Body of pancreas (tissue), 4 donors: Measurements from ENCODE around the gene ZDHHC1. TPM values are rescaled to one million over a fixed set of nuclear protein-coding genes. Genes with fewer than 3 reads are reported as not detected.
A peak's percentile ranks its signal among the peaks of the same experiment; 100 is the strongest.

ENCODE experiments used
- ATAC-seq: fragments of 150-250 bp; one replicate; pipeline ENCODE4 v1.9.1; 2016
- DNase-seq, 4 donors: peaks; one replicate each; pipeline ENCODE4 v3.0.0-alpha.2; 2019
- H3K27ac ChIP-seq, 4 donors: fragments of 200-600 bp; sonication (generic); 1 replicate in 3 of 4; 2 replicates in 1 of 4; pipeline versions ENCODE4 v1.5.1 to v1.6.1; 2016 to 2019; ENCODE audit warnings: mild to moderate bottlenecking in 1 of 4, mixed read lengths in 1 of 4, moderate library complexity in 1 of 4
- H3K27me3 ChIP-seq, 2 donors: fragments of 200-600 bp; sonication (generic); one replicate each; pipeline ENCODE4 v1.6.0; 2016; ENCODE audit warnings: mild to moderate bottlenecking in 1 of 2
- H3K36me3 ChIP-seq, 2 donors: fragments of 200-600 bp; sonication (generic); replicated peaks in 1 of 2; 2 replicates each; pipeline ENCODE4 v1.5.1; 2016; ENCODE audit warnings: low read depth in 2 of 2; ENCODE audit not compliant: insufficient read depth in 1 of 2
- H3K4me1 ChIP-seq: fragments of 200-600 bp; sonication (generic); one replicate; pipeline ENCODE4 v1.6.0; 2016
- H3K4me3 ChIP-seq, 2 donors: fragments of 200-600 bp; sonication (generic); 1 replicate in 1 of 2; 2 replicates in 1 of 2; pipeline ENCODE4 v1.5.1; 2016 to 2019
- H3K9me3 ChIP-seq, 3 donors: fragments of 200-600 bp; sonication (generic); 1 replicate in 2 of 3; 2 replicates in 1 of 3; pipeline ENCODE4 v1.5.1; 2016
- CTCF ChIP-seq, 7 experiments: fragments of 450-650 bp in 4 of 7; fragments of 200-600 bp in 3 of 7; sonication (generic) in 3 of 7; IDR thresholded peaks; one replicate each; pipeline ENCODE4 v1.5.1; 2016 to 2019; ENCODE audit warnings: antibody characterized with exemption in 7 of 7
- POLR2A ChIP-seq, 3 donors: fragments of 450-650 bp; IDR thresholded peaks; one replicate each; pipeline ENCODE4 v1.6.1; 2016; ENCODE audit warnings: antibody characterized with exemption in 3 of 3, mild to moderate bottlenecking in 2 of 3
- WGBS, 2 donors: methylation state at CpG; one replicate each; pipeline ENCODE4 v1.1.5; 2017; 5-methylcytosine and 5-hydroxymethylcytosine counted together
- intact Hi-C: fragments of 100-400 bp; cut with DNase I; formaldehyde crosslinking; loops from one replicate; pipeline ENCODE4 v1.15.1; 2023
- total RNA-seq, 2 donors: library from RNA; depleted of rRNA; stranded (reverse); fragments of >200 nt; gene quantifications; one replicate each; pipeline ENCODE4 v1.1.0, GENCODE V29; 2016

ZDHHC1 gene
- total RNA-seq, 2 donors from 2014 or later = 13.0 to 57.0 TPM

- no peak for TF ChIP-seq POLR2A (IDR thresholded peaks at IDR 0.05)
- Histone ChIP-seq H3K27me3 (peaks cover 0 to 7% of the 10 kb centered on the region in 2 donors), H3K4me3 (no peak overlapping the region), H3K4me1 (peaks cover 53% of the 10 kb centered on the region), H3K27ac (peak overlapping the region in 2 of 4 donors; percentile 52 to 72), H3K9me3 (no peaks in the 10 kb centered on the region), H3K36me3 (no peaks in the 10 kb centered on the region)
- ATAC-seq = no peak
- DNase-seq = no peak
- WGBS, 2 donors = 84 to 85% methylated on average over 14 to 18 of the region's 18 CpGs
- intact Hi-C loops = no loop called here
Measured at GRCh38 chr16:67392301-67393059, 23.8 kb downstream of the ZDHHC1 start.

- peaks cover 45% of the 10 kb centered on the region for H3K4me1 ChIP-seq
- DNase-seq (peak in 2 of 4 donors; percentile 20 to 38), ATAC-seq (no peak)
- WGBS, 2 donors = 73 to 80% methylated on average over 9 to 15 of the region's 15 CpGs
- intact Hi-C loops = no loop called here
- H3K27me3 ChIP-seq = peaks cover 0 to 7% of the 10 kb centered on the region in 2 donors
- H3K36me3 ChIP-seq = no peaks in the 10 kb centered on the region
- H3K27ac ChIP-seq = no peak overlapping the region
- H3K4me3 ChIP-seq = no peak overlapping the region
- H3K9me3 ChIP-seq = no peaks in the 10 kb centered on the region
- no peak for TF ChIP-seq POLR2A (IDR thresholded peaks at IDR 0.05)
- no peak for TF ChIP-seq CTCF (IDR thresholded peaks at IDR 0.05)
Measured at GRCh38 chr16:67391424-67392300, 24.6 kb downstream of the ZDHHC1 start.

GRCh38 chr16:67390816-67391423 is 25.4 kb downstream of the ZDHHC1 start:
- WGBS, 2 donors = 77 to 99% methylated on average over 11 of the region's 11 CpGs
- ATAC-seq (no peak), DNase-seq (no peak)
- Histone ChIP-seq H3K4me3 (no peak overlapping the region), H3K27ac (no peak overlapping the region), H3K36me3 (no peaks in the 10 kb centered on the region), H3K9me3 (no peaks in the 10 kb centered on the region), H3K27me3 (peaks cover 0 to 7% of the 10 kb centered on the region in 2 donors), H3K4me1 (peaks cover 37% of the 10 kb centered on the region)
- intact Hi-C loops = no loop called here
- TF ChIP-seq CTCF (IDR thresholded peaks at IDR 0.05) = no peak
- TF ChIP-seq POLR2A (IDR thresholded peaks at IDR 0.05) = no peak

- DNase-seq = peak in 1 of 4 donors; percentile 67
- no peak for ATAC-seq
- peaks cover 30% of the 10 kb centered on the region for H3K4me1 ChIP-seq
- no peak overlapping the region for H3K27ac ChIP-seq
- no peak for TF ChIP-seq POLR2A (IDR thresholded peaks at IDR 0.05)
- no peak for TF ChIP-seq CTCF (IDR thresholded peaks at IDR 0.05)
- no peak overlapping the region for H3K4me3 ChIP-seq
- no peaks in the 10 kb centered on the region for H3K36me3 ChIP-seq
- no peaks in the 10 kb centered on the region for H3K9me3 ChIP-seq
- 76% methylated on average over 23 to 27 of the region's 27 CpGs for WGBS, 2 donors
- intact Hi-C loops = no loop called here
- H3K27me3 ChIP-seq = peaks cover 0 to 7% of the 10 kb centered on the region in 2 donors
Measured at GRCh38 chr16:67389911-67390815, 26.1 kb downstream of the ZDHHC1 start.
